ENCODE results near the gene PSENEN.

The PSENEN gene

GRCh38 chr19:35775298-35776101, 30.0 kb downstream of the PSENEN start, which contains the start of gene ARHGAP33 (continued):
- TF ChIP-seq ZNF148 (tag by site-specific recombination; IDR thresholded peaks at IDR 0.05; ENCODE audit: borderline replicate concordance): no peak
- TF ChIP-seq KLF8 (tag by site-specific recombination; IDR thresholded peaks at IDR 0.05): peak; percentile 93
- TF ChIP-seq ZNF692 (tag by site-specific recombination; IDR thresholded peaks at IDR 0.05): 0 out of 2 replicates have a peak, but pooled peaks have one; percentile 18
- no peak for TF ChIP-seq ZSCAN4 (tag by site-specific recombination; IDR thresholded peaks at IDR 0.05)
- peak; percentile 76 for TF ChIP-seq PRDM10 (tag by site-specific recombination; IDR thresholded peaks at IDR 0.05)
- TF ChIP-seq ZBTB10 (tag by site-specific recombination; IDR thresholded peaks at IDR 0.05): 0 out of 2 replicates have a peak, but pooled peaks have one; percentile 12
- no peak for TF ChIP-seq ZNF623 (tag by site-specific recombination; IDR thresholded peaks at IDR 0.05)
- TF ChIP-seq ZNF132 (tag by site-specific recombination; IDR thresholded peaks at IDR 0.05; ENCODE audit: borderline replicate concordance): no peak
- TF ChIP-seq ZNF596 (tag by site-specific recombination; IDR thresholded peaks at IDR 0.05): peak; percentile 51; the same call in 1 of the 2 replicates
- peak; percentile 82; the same call in 1 of the 2 replicates for TF ChIP-seq ZBTB6 (tag by site-specific recombination; IDR thresholded peaks at IDR 0.05)
- peak; percentile 83 for TF ChIP-seq KLF1 (tag by site-specific recombination; IDR thresholded peaks at IDR 0.05)
- TF ChIP-seq ZNF18 (tag by site-specific recombination; IDR thresholded peaks at IDR 0.05): no peak
- no peak for TF ChIP-seq HOXD13 (CRISPR knock-in tag; IDR thresholded peaks at IDR 0.05; ENCODE audit: borderline replicate concordance)
- TF ChIP-seq ZNF404 (tag by site-specific recombination; IDR thresholded peaks at IDR 0.05): no peak
- no peak for TF ChIP-seq ZSCAN23 (tag by site-specific recombination; IDR thresholded peaks at IDR 0.05)
- TF ChIP-seq ZNF626 (tag by site-specific recombination; IDR thresholded peaks at IDR 0.05): no peak
- TF ChIP-seq ZSCAN30 (tag by site-specific recombination; IDR thresholded peaks at IDR 0.05): peak; percentile 64; the same call in 1 of the 2 replicates
- TF ChIP-seq ZNF707 (tag by site-specific recombination; IDR thresholded peaks at IDR 0.05): no peak
- TF ChIP-seq ZNF704 (tag by site-specific recombination; IDR thresholded peaks at IDR 0.05): 0 out of 2 replicates have a peak, but pooled peaks have one; percentile 11
- TF ChIP-seq ZNF544 (tag by site-specific recombination; IDR thresholded peaks at IDR 0.05): no peak
- no peak for TF ChIP-seq ZNF184 (tag by site-specific recombination; IDR thresholded peaks at IDR 0.05)
- no peak for TF ChIP-seq TRIM28 (IDR thresholded peaks at IDR 0.05; ENCODE audit: borderline replicate concordance, low read length)
- 0 out of 2 replicates have a peak, but pooled peaks have one; percentile 60 for TF ChIP-seq ZBTB7A (tag by site-specific recombination; IDR thresholded peaks at IDR 0.05; ENCODE audit: low read depth)
